ENCODE data around the gene S100G.
"Not testable (repeated sequence)": the region's sequence is repeated elsewhere in the genome, so short reads cannot be mapped to it uniquely, and the experiment has no call there.

The S100G gene

DNA sequence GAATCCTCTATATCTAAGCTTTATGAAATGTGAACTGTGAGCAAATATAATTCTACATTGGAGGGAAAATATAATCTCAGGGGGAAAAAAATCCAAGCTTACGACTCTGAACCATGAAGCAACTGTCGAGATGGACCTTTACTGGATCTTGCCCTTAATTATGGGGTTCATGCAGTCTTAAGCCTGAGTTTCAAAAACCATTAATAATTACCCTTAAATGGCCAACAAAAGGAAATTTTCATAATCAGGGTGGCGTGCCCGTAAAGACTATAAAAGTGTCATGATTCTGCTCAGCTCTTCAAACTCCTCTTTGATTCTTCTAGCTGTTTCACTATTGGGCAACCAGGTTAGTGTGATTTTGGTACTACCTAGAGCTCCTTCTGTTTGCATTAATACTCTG lies at the start of gene S100G:
S100G (plus strand) TSS at position 301 of the 400 bp plus-strand sequence. CDS start 849 bp downstream, outside the sequence.
- no peak within 1 kb of the TSS for H3K4me3 ChIP-seq (replicated peaks; ENCODE audit: low read depth, low read length)
- TF ChIP-seq, protein P1, sequence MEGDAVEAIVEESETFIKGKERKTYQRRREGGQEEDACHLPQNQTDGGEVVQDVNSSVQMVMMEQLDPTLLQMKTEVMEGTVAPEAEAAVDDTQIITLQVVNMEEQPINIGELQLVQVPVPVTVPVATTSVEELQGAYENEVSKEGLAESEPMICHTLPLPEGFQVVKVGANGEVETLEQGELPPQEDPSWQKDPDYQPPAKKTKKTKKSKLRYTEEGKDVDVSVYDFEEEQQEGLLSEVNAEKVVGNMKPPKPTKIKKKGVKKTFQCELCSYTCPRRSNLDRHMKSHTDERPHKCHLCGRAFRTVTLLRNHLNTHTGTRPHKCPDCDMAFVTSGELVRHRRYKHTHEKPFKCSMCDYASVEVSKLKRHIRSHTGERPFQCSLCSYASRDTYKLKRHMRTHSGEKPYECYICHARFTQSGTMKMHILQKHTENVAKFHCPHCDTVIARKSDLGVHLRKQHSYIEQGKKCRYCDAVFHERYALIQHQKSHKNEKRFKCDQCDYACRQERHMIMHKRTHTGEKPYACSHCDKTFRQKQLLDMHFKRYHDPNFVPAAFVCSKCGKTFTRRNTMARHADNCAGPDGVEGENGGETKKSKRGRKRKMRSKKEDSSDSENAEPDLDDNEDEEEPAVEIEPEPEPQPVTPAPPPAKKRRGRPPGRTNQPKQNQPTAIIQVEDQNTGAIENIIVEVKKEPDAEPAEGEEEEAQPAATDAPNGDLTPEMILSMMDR (IDR thresholded peaks at IDR 0.05; ENCODE audit: low read depth, low read length, missing control alignments), result no peak
- no peak for DNase-seq (ENCODE audit: extremely low read depth, low read depth)

DNA sequence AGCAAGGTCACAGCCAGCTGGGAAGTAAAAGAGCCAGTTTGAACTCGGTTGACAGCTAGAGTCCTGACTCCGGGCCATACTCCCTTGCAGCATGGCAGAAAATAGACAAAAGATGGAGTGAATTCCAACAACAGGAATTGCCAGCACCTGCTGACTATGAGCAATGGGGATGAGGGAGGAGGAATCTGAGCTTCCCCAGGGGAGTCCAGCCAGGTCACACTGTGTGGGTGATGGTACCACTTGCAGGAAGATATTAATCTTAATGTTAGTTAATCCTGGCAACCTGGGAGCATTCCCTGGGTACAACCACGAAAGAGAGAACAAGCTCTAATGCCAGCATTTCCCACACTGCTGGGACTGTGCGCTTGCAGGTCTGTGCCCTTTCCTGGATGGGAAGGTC lies 48.1 kb upstream of the S100G start:
- TF ChIP-seq, protein P1 (IDR thresholded peaks at IDR 0.05; ENCODE audit: low read depth, low read length, missing control alignments), result no peak
- no peak overlapping the region for H3K4me3 ChIP-seq (replicated peaks; ENCODE audit: low read depth, low read length)
- no peak for DNase-seq (ENCODE audit: extremely low read depth, low read depth)

GRCh38 chrX:16603235-16603634 lies 46.7 kb upstream of the S100G start:
- H3K4me3 ChIP-seq (replicated peaks; ENCODE audit: low read depth, low read length); DNase-seq (ENCODE audit: extremely low read depth, low read depth): not testable (repeated sequence)

GRCh38 chrX:16603822-16604221 lies 46.1 kb upstream of the S100G start:
- no peak overlapping the region for H3K4me3 ChIP-seq (replicated peaks; ENCODE audit: low read depth, low read length)
- TF ChIP-seq, protein P1 (IDR thresholded peaks at IDR 0.05; ENCODE audit: low read depth, low read length, missing control alignments), result no peak
- DNase-seq (ENCODE audit: extremely low read depth, low read depth), result no peak

GRCh38 chrX:16604337-16604736 lies 45.6 kb upstream of the S100G start:
- TF ChIP-seq, protein P1 (IDR thresholded peaks at IDR 0.05; ENCODE audit: low read depth, low read length, missing control alignments), result no peak
- no peak for DNase-seq (ENCODE audit: extremely low read depth, low read depth)
- H3K4me3 ChIP-seq (replicated peaks; ENCODE audit: low read depth, low read length), result no peak overlapping the region

GRCh38 chrX:16606142-16606720 lies 43.7 kb upstream of the S100G start:
- DNase-seq (ENCODE audit: extremely low read depth, low read depth), result no peak
- no peak overlapping the region for H3K4me3 ChIP-seq (replicated peaks; ENCODE audit: low read depth, low read length)
- TF ChIP-seq, protein P1 (IDR thresholded peaks at IDR 0.05; ENCODE audit: low read depth, low read length, missing control alignments), result no peak

GRCh38 chrX:16610121-16610621 lies 39.8 kb upstream of the S100G start:
- DNase-seq (ENCODE audit: extremely low read depth, low read depth), result no peak
- TF ChIP-seq, protein P1 (IDR thresholded peaks at IDR 0.05; ENCODE audit: low read depth, low read length, missing control alignments), result no peak
- no peak overlapping the region for H3K4me3 ChIP-seq (replicated peaks; ENCODE audit: low read depth, low read length)

DNA sequence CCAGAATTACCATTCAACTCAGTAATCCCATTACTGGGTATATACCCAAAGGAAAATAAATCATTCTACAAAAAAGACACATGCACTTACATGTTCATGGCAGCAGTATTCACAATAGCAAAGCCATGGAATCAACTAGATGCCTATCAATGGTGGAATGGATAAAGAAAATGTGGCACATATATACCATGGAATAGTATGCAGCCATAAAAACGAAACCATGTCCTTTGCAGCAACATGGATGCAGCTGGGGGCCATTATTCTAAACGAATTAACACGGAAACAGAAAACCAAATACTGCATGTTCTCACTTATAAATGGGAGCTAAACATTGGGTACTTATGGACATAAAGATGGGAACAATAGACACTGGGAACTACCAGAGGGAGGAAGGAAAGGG lies 39.3 kb upstream of the S100G start:
- not testable (repeated sequence) for H3K4me3 ChIP-seq (replicated peaks; ENCODE audit: low read depth, low read length)

More for the DNA sequence above, 39.3 kb upstream of the S100G start:
- not testable (repeated sequence) for DNase-seq (ENCODE audit: extremely low read depth, low read depth)

Measured in HFF-Myc (cell line).